Motor neuron (in vitro differentiated cells): ENCODE results near the gene ZNF266. TPM values are rescaled to one million over a fixed set of nuclear protein-coding genes. Genes with fewer than 3 reads are reported as not detected.

Source experiments
- ATAC-seq, 8 experiments: fragments of 200-7000 bp; cut with Tn5 transposase; replicated peaks in 6 of 8; 2 replicates each; pipeline ENCODE4 v1.8.0; 2021; ENCODE audit warnings: mild to moderate bottlenecking in 8 of 8, moderate library complexity in 8 of 8
- H3K27ac ChIP-seq, 2 donors: fragments of 250-450 bp; sonication (Bioruptor Pico); 2 replicates each; pipeline ENCODE4 v1.9.0; 2021; ENCODE audit warnings: antibody characterized with exemption in 2 of 2, mild to moderate bottlenecking in 2 of 2, moderate library complexity in 1 of 2
- H3K4me1 ChIP-seq, 2 donors: fragments of 250-450 bp; sonication (Bioruptor Pico); replicated peaks in 1 of 2; 2 replicates each; pipeline ENCODE4 v1.6.1; 2021; ENCODE audit warnings: antibody characterized with exemption in 2 of 2, mild to moderate bottlenecking in 2 of 2, moderate library complexity in 1 of 2
- H3K4me3 ChIP-seq, 5 donors: fragments of 250-450 bp; sonication (Bioruptor Pico); 2 replicates each; pipeline ENCODE4 v1.9.0; 2021; ENCODE audit warnings: antibody characterized with exemption in 5 of 5, mild to moderate bottlenecking in 5 of 5, moderate library complexity in 4 of 5
- WGBS, 10 experiments: fragments of 450-650 bp; shearing (Covaris generic); methylation state at CpG; one replicate each; pipeline ENCODE4 v1.0.0; 2022; 5-methylcytosine and 5-hydroxymethylcytosine counted together
- in situ Hi-C, 9 experiments: fragments of 400-800 bp; cut with MboI; loops; one replicate each; pipeline ENCODE4 v1.15.0; 2021; ENCODE audit warnings: low sequenced_read_pairs in 9 of 9, low pct_unique_long_range_greater_than_20kb in 2 of 9; ENCODE audit not compliant: unreplicated experiment in 9 of 9
- total RNA-seq, 8 experiments: library from RNA; unstranded; fragments of 300-600 nt; gene quantifications; 2 replicates each; pipeline versions ENCODE4 v1.2.3 to v1.2.4, GENCODE V29; 2022

Gene ZNF266
- total RNA-seq = 10 to 100 TPM; 12.7 to 42.4 (median 19.5) TPM

- Histone ChIP-seq H3K4me3 (peak within 1 kb of the TSS; percentile 60 to 96 (median 78)), H3K4me1 (peaks cover 9 to 13% of the 10 kb centered on the region in 2 donors), H3K27ac (peak within 1 kb of the TSS; percentile 81 to 92)
- in situ Hi-C loops = loop anchor here in 1 of 9 experiments (25.0 kb wide), 1 partner anchor 298 kb away; the partner anchor contains the start of genes OR7G3 and ZNF317
- WGBS, 10 experiments = 0 to 94% (median 28%) methylated on average over 5 to 33 of the region's 56 CpGs
- peak; percentile 96 to 99 (median 98) for ATAC-seq
Measured at GRCh38 chr19:9435279-9436268, at the start of gene ZNF266. TSS of gene ZNF266 (minus strand) at chr19:9435573. CDS start at chr19:9420089, 15,484 bp downstream.

- ATAC-seq = no peak
- in situ Hi-C loops = no loop called here
- Histone ChIP-seq H3K27ac (no peak overlapping the region), H3K4me1 (no peaks in the 10 kb centered on the region), H3K4me3 (no peak overlapping the region)
- 0 to 59% (median 25%) methylated on average over 1 to 2 of the region's 2 CpGs; no CpG with 5 or more reads in 1 of the 10 experiments for WGBS, 10 experiments
Measured at GRCh38 chr19:9485140-9485539, 49.8 kb upstream of the ZNF266 start.

GRCh38 chr19:9474975-9475374, 39.6 kb upstream of the ZNF266 start:
- no peaks in the 10 kb centered on the region for H3K4me1 ChIP-seq
- no peak for ATAC-seq
- H3K27ac ChIP-seq = no peak overlapping the region
- in situ Hi-C loops = no loop called here
- H3K4me3 ChIP-seq = no peak overlapping the region

- Histone ChIP-seq H3K4me3 (no peak overlapping the region), H3K27ac (no peak overlapping the region), H3K4me1 (no peaks in the 10 kb centered on the region)
- WGBS, 10 experiments = 20 to 82% (median 41%) methylated on average over 4 to 7 of the region's 7 CpGs; no CpG with 5 or more reads in 1 of the 10 experiments
- ATAC-seq = no peak
- in situ Hi-C loops = no loop called here
Measured at GRCh38 chr19:9467161-9467560, 31.8 kb upstream of the ZNF266 start.

GRCh38 chr19:9461938-9462337, 26.6 kb upstream of the ZNF266 start:
- in situ Hi-C loops = no loop called here
- WGBS, 10 experiments = 0 to 100% (median 40%) methylated on average over 1 to 4 of the region's 4 CpGs
- ATAC-seq = no peak
- Histone ChIP-seq H3K27ac (no peak overlapping the region), H3K4me1 (no peaks in the 10 kb centered on the region), H3K4me3 (no peak overlapping the region)

GRCh38 chr19:9456018-9456689, 20.8 kb upstream of the ZNF266 start:
- Histone ChIP-seq H3K4me1 (no peaks in the 10 kb centered on the region), H3K27ac (no peak overlapping the region), H3K4me3 (no peak overlapping the region)
- 50 to 88% (median 70%) methylated on average over 2 to 9 of the region's 13 CpGs; no CpG with 5 or more reads in 1 of the 10 experiments for WGBS, 10 experiments
- ATAC-seq = no peak
- in situ Hi-C loops = no loop called here

GRCh38 chr19:9453953-9454352, 18.6 kb upstream of the ZNF266 start:
- no peak for ATAC-seq
- Histone ChIP-seq H3K4me3 (no peak overlapping the region), H3K4me1 (no peaks in the 10 kb centered on the region), H3K27ac (no peak overlapping the region)
- in situ Hi-C loops = no loop called here
- 17 to 100% (median 60%) methylated on average over 1 to 4 of the region's 4 CpGs for WGBS, 10 experiments

- WGBS, 10 experiments = 0 to 86% (median 34%) methylated on average over 1 of the region's 1 CpG; no CpG with 5 or more reads in 2 of the 10 experiments
- no peak for ATAC-seq
- no peak overlapping the region for H3K4me3 ChIP-seq
- H3K27ac ChIP-seq = no peak overlapping the region
- in situ Hi-C loops = loop anchor here in 1 of 9 experiments (25.0 kb wide), 1 partner anchor 308 kb away; the partner anchor contains the start of genes OR7G3 and ZNF317
- H3K4me1 ChIP-seq = no peaks in the 10 kb centered on the region
Measured at GRCh38 chr19:9445037-9445436, 9.7 kb upstream of the ZNF266 start.

GRCh38 chr19:9436358-9436757, 985 bp upstream of the ZNF266 start:
- Histone ChIP-seq H3K27ac (no peak overlapping the region), H3K4me3 (peak overlapping the region in 4 of 5 donors; percentile 60 to 83 (median 71)), H3K4me1 (peaks cover 9 to 13% of the 10 kb centered on the region in 2 donors)
- in situ Hi-C loops = loop anchor here in 1 of 9 experiments (25.0 kb wide), 1 partner anchor 299 kb away; the partner anchor contains the start of genes OR7G3 and ZNF317
- 79 to 100% (median 90%) methylated on average over 2 to 4 of the region's 4 CpGs for WGBS, 10 experiments
- ATAC-seq = no peak

GRCh38 chr19:9431475-9431874, 3.9 kb downstream of the ZNF266 start:
- Histone ChIP-seq H3K27ac (no peak overlapping the region), H3K4me3 (no peak overlapping the region), H3K4me1 (peaks cover 9 to 13% of the 10 kb centered on the region in 2 donors)
- WGBS, 10 experiments = 75 to 100% (median 96%) methylated on average over 1 to 6 of the region's 7 CpGs; no CpG with 5 or more reads in 4 of the 10 experiments
- in situ Hi-C loops = loop anchor here in 1 of 9 experiments (25.0 kb wide), 1 partner anchor 294 kb away; the partner anchor contains the start of genes OR7G3 and ZNF317
- peak in 1 of 8 experiments; percentile 9 for ATAC-seq

- in situ Hi-C loops = loop anchor here in 1 of 9 experiments (25.0 kb wide), 1 partner anchor 293 kb away; the partner anchor contains the start of genes OR7G3 and ZNF317
Measured at GRCh38 chr19:9430444-9430843, 4.9 kb downstream of the ZNF266 start.

GRCh38 chr19:9427941-9428340, 7.4 kb downstream of the ZNF266 start:
- Histone ChIP-seq H3K27ac (no peak overlapping the region), H3K4me1 (no peaks in the 10 kb centered on the region), H3K4me3 (no peak overlapping the region)
- ATAC-seq = no peak
- 47 to 90% (median 69%) methylated on average over 2 to 4 of the region's 6 CpGs; no CpG with 5 or more reads in 4 of the 10 experiments for WGBS, 10 experiments
- in situ Hi-C loops = loop anchor here in 1 of 9 experiments (25.0 kb wide), 1 partner anchor 291 kb away; the partner anchor contains the start of genes OR7G3 and ZNF317

More at GRCh38 chr19:9430444-9430843, 4.9 kb downstream of the ZNF266 start:
- WGBS, 10 experiments = 60 to 88% methylated on average over 1 of the region's 1 CpG; no CpG with 5 or more reads in 8 of the 10 experiments
- H3K27ac ChIP-seq = no peak overlapping the region
- H3K4me3 ChIP-seq = no peak overlapping the region
- H3K4me1 ChIP-seq = peaks cover 4 to 9% of the 10 kb centered on the region in 2 donors
- no peak for ATAC-seq
